Body of pancreas (tissue), 4 donors: ENCODE results near the gene CEP170B. TPM values are rescaled to one million over a fixed set of nuclear protein-coding genes. Genes with fewer than 3 reads are reported as not detected.

ENCODE experiments used
- ATAC-seq: fragments of 150-250 bp; one replicate; pipeline ENCODE4 v1.9.1; 2016
- DNase-seq, 4 donors: peaks; one replicate each; pipeline ENCODE4 v3.0.0-alpha.2; 2019
- H3K27ac ChIP-seq, 4 donors: fragments of 200-600 bp; sonication (generic); 1 replicate in 3 of 4; 2 replicates in 1 of 4; pipeline versions ENCODE4 v1.5.1 to v1.6.1; 2016 to 2019; ENCODE audit warnings: mild to moderate bottlenecking in 1 of 4, mixed read lengths in 1 of 4, moderate library complexity in 1 of 4
- H3K27me3 ChIP-seq, 2 donors: fragments of 200-600 bp; sonication (generic); one replicate each; pipeline ENCODE4 v1.6.0; 2016; ENCODE audit warnings: mild to moderate bottlenecking in 1 of 2
- H3K36me3 ChIP-seq, 2 donors: fragments of 200-600 bp; sonication (generic); replicated peaks in 1 of 2; 2 replicates each; pipeline ENCODE4 v1.5.1; 2016; ENCODE audit warnings: low read depth in 2 of 2; ENCODE audit not compliant: insufficient read depth in 1 of 2
- H3K4me1 ChIP-seq: fragments of 200-600 bp; sonication (generic); one replicate; pipeline ENCODE4 v1.6.0; 2016
- H3K4me3 ChIP-seq, 2 donors: fragments of 200-600 bp; sonication (generic); 1 replicate in 1 of 2; 2 replicates in 1 of 2; pipeline ENCODE4 v1.5.1; 2016 to 2019
- H3K9me3 ChIP-seq, 3 donors: fragments of 200-600 bp; sonication (generic); 1 replicate in 2 of 3; 2 replicates in 1 of 3; pipeline ENCODE4 v1.5.1; 2016
- CTCF ChIP-seq, 7 experiments: fragments of 450-650 bp in 4 of 7; fragments of 200-600 bp in 3 of 7; sonication (generic) in 3 of 7; IDR thresholded peaks; one replicate each; pipeline ENCODE4 v1.5.1; 2016 to 2019; ENCODE audit warnings: antibody characterized with exemption in 7 of 7
- POLR2A ChIP-seq, 3 donors: fragments of 450-650 bp; IDR thresholded peaks; one replicate each; pipeline ENCODE4 v1.6.1; 2016; ENCODE audit warnings: antibody characterized with exemption in 3 of 3, mild to moderate bottlenecking in 2 of 3
- WGBS, 2 donors: methylation state at CpG; one replicate each; pipeline ENCODE4 v1.1.5; 2017; 5-methylcytosine and 5-hydroxymethylcytosine counted together
- intact Hi-C: fragments of 100-400 bp; cut with DNase I; formaldehyde crosslinking; loops from one replicate; pipeline ENCODE4 v1.15.1; 2023
- total RNA-seq, 2 donors: library from RNA; depleted of rRNA; stranded (reverse); fragments of >200 nt; gene quantifications; one replicate each; pipeline ENCODE4 v1.1.0, GENCODE V29; 2016

Gene CEP170B
- total RNA-seq, 2 donors from 2014 or later, result 23.6 to 41.9 TPM

GRCh38 chr14:104870368-104871144 is 5.5 kb downstream of the CEP170B start:
- Histone ChIP-seq H3K27ac (no peak overlapping the region), H3K27me3 (no peaks in the 10 kb centered on the region), H3K4me3 (no peak overlapping the region), H3K4me1 (peaks cover 42% of the 10 kb centered on the region), H3K9me3 (no peaks in the 10 kb centered on the region), H3K36me3 (no peaks in the 10 kb centered on the region)
- intact Hi-C loops, result no loop called here
- 69 to 70% methylated on average over 11 to 20 of the region's 21 CpGs for WGBS, 2 donors
- ATAC-seq (no peak), DNase-seq (peak; percentile 15 to 58 (median 46))
- TF ChIP-seq CTCF (IDR thresholded peaks at IDR 0.05), result peak in 6 of 7 experiments; percentile 18 to 39 (median 34)
- TF ChIP-seq POLR2A (IDR thresholded peaks at IDR 0.05), result no peak

GRCh38 chr14:104871145-104871655 is 6.1 kb downstream of the CEP170B start:
- intact Hi-C loops, result no loop called here
- no peak for ATAC-seq
- Histone ChIP-seq H3K4me3 (no peak overlapping the region), H3K9me3 (no peaks in the 10 kb centered on the region), H3K36me3 (no peaks in the 10 kb centered on the region), H3K4me1 (peaks cover 39% of the 10 kb centered on the region), H3K27ac (no peak overlapping the region), H3K27me3 (no peaks in the 10 kb centered on the region)
- peak in 2 of 4 donors; percentile 3 to 8 for DNase-seq
- WGBS, 2 donors, result 86 to 92% methylated on average over 9 to 15 of the region's 15 CpGs
- TF ChIP-seq POLR2A (IDR thresholded peaks at IDR 0.05) (no peak), CTCF (IDR thresholded peaks at IDR 0.05) (no peak)

GRCh38 chr14:104871656-104872468 is 6.8 kb downstream of the CEP170B start:
- Histone ChIP-seq H3K4me3 (no peak overlapping the region), H3K4me1 (peaks cover 32% of the 10 kb centered on the region), H3K9me3 (no peaks in the 10 kb centered on the region), H3K27me3 (no peaks in the 10 kb centered on the region), H3K36me3 (no peaks in the 10 kb centered on the region), H3K27ac (no peak overlapping the region)
- WGBS, 2 donors, result 84 to 86% methylated on average over 28 to 44 of the region's 47 CpGs
- no peak for ATAC-seq
- intact Hi-C loops, result no loop called here
- no peak for TF ChIP-seq CTCF (IDR thresholded peaks at IDR 0.05)
- no peak for TF ChIP-seq POLR2A (IDR thresholded peaks at IDR 0.05)
- peak in 2 of 4 donors; percentile 3 to 10 for DNase-seq

GRCh38 chr14:104872469-104873341 is 7.6 kb downstream of the CEP170B start:
- TF ChIP-seq CTCF (IDR thresholded peaks at IDR 0.05) (no peak), POLR2A (IDR thresholded peaks at IDR 0.05) (no peak)
- intact Hi-C loops, result no loop called here
- Histone ChIP-seq H3K27me3 (no peaks in the 10 kb centered on the region), H3K36me3 (no peaks in the 10 kb centered on the region), H3K4me1 (peaks cover 24% of the 10 kb centered on the region), H3K9me3 (no peaks in the 10 kb centered on the region), H3K27ac (no peak overlapping the region), H3K4me3 (no peak overlapping the region)
- peak in 2 of 4 donors; percentile 13 to 17 for DNase-seq
- 60 to 76% methylated on average over 15 to 28 of the region's 29 CpGs for WGBS, 2 donors
- ATAC-seq, result no peak
